ENCODE measurements around the gene LSM8.
"Not testable (repeated sequence)": the region's sequence is repeated elsewhere in the genome, so short reads cannot be mapped to it uniquely, and the experiment has no call there.

The LSM8 gene

GRCh38 chr7:118195837-118196474, 12.0 kb downstream of the LSM8 start:
- DNase-seq (ENCODE audit: low read depth): peak; percentile 13
- H3K4me3 ChIP-seq (ENCODE audit: low read depth, low read length): no peak overlapping the region

- no peak overlapping the region for H3K4me3 ChIP-seq (ENCODE audit: low read depth, low read length)
- no peak for DNase-seq (ENCODE audit: low read depth)
These were observed 18.1 kb downstream of the LSM8 start for GRCh38 chr7:118202061-118202460.

DNA sequence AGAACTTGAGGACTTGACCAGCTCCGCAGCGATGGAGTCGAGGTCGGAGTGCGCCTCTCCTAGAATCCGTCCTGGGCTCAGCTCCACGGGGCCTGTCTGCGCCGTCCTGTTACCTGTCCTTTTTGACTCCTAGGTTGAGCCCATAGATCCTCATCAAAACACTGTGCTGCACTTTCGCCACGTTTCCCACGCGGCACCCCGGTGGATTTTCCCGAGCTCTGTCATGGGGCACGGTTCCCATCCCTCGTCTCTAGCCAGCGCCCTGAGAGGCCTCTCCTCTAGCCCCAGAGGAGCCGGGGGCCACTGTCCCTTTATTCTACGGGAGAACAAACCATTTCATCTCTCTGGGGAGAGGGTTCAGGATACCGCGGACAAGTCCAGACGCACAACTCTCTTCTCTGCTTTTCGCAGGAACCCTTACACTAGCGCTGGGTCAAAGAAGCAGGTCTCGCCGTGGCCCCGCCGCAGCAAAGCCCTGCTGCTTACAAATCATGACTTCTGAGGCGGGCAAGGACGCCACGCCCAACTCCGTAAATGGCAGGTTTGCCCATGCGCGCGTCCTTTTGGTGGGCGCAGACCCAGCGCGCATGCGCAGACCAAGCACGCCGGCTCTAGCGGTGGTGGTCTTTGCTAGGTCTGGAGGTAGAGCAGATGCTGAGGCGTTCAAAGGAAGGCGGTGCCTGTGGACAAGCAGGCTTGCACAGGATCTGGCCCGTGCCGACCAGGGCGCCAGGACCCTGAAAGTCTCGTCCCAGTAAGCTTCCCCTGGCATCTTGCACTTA, 30.3 kb downstream of the LSM8 start:
- H3K4me3 ChIP-seq (ENCODE audit: low read depth, low read length): peak overlapping the region; percentile 64
- DNase-seq (ENCODE audit: low read depth): peak; percentile 55

GRCh38 chr7:118214833-118215182, 30.8 kb downstream of the LSM8 start:
- DNase-seq (ENCODE audit: low read depth): no peak
- H3K4me3 ChIP-seq (ENCODE audit: low read depth, low read length): peak overlapping the region; percentile 64

DNA sequence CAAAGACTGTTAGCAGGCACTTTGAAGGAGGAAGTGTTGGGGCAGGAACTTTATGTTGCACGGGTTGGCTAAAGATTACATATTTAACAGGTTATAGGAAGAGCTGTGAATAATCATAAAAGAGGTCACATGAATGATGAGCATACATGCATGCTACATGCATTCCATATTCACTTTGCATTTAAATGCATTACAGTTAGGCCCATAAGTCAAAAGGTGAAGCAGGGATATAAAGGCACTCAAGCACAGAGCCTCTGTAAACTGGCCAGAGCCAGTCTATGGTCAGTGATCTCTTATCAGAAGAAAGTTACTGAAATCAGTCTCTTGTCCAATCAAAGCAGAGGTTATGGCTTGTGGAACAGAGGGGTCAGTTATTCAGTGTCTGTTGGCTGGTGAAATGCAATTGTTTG, 33.3 kb downstream of the LSM8 start:
- H3K4me3 ChIP-seq (ENCODE audit: low read depth, low read length): no peak overlapping the region
- DNase-seq (ENCODE audit: low read depth): no peak

DNA sequence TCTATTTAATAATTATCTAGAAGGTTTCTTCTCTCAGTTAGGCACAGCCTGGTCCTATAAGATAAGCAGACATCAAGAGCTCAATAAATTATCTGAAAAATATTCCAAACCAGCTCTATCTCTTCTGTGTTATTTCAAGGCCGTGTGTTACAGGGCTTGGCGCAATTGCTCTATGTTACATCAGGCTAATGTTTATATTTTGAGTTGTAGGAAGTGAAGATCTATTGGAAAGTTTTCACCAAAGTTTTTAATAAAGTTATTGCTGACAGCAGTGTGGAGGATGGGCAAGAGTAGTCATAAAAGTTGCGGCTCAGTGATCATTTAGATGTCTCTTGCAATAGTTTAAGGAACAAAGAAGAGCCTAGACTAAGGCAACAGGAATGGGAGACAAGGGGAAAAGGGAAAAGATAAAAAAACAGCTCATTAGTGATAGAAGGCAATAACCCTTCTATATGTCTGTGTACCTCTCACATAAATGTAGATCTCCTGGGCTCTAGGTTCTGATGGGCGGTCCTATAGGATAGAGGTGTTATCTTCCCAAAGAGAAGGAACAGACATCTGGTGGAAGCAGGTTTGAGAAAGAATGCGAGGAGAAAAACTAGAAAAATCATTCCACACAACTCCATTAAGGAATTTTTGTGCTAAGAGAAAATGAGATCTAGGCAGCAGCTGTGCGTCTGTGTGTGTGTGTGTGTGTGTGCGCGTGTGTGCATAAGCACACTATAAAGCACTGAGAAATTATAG, 34.6 kb downstream of the LSM8 start:
- no peak overlapping the region for H3K4me3 ChIP-seq (ENCODE audit: low read depth, low read length)
- no peak for DNase-seq (ENCODE audit: low read depth)

DNA sequence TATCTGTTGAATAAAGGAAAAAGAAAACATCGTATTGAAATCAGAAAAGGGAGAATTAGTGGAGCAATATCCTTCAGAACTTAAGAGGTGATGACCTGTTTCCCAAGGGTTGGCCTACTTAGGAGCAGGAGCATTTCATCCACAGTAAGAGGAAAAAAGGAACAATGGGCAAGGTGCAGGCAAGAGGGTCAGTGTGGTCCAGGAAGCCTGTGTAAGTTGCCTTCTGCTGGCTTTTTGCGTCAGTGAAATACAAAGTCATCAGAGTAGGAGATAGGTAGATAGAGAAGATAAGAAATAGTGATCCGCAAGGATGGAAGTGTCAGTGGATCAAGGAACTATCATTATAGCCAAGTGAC, 35.2 kb downstream of the LSM8 start:
- H3K4me3 ChIP-seq (ENCODE audit: low read depth, low read length): no peak overlapping the region
- no peak for DNase-seq (ENCODE audit: low read depth)

DNA sequence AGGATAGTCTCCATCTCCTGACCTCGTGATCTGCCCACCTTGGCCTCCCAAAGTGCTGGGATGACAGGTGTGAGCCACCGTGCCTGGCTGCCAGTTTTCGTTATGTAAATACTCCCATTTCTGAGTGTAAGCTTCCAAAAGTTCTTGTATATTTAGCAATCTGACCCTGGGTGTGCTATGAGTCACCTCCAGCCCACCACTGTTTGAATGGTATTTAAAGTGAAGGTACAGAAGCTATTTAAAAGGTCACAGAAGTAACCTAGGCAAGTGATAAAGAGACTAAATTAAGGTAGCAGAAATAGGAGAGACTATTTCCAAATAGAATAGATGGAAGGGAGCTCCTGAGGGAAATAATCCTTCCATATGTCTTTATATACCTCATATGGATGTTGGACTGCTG, 36.6 kb downstream of the LSM8 start:
- no peak for DNase-seq (ENCODE audit: low read depth)
- no peak overlapping the region for H3K4me3 ChIP-seq (ENCODE audit: low read depth, low read length)

DNA sequence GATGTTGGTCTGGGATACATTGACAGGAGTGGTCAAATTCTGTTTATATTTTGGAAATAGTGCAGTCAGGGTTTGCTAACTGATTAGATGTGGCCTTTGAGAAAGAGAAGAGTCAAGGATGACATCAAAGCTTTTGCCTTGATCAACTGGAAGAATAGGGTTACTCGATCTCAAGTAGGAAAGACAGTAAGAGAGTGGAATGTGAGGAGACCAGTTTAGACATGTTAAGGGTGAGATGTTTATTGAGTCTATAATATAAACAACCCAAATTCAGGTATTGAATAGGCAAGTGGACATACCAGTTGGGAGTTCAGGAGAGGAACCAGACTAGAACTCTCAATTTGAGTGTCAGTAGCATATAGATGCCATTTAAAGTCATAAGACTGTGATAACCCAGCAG, 38.6 kb downstream of the LSM8 start:
- no peak for DNase-seq (ENCODE audit: low read depth)
- H3K4me3 ChIP-seq (ENCODE audit: low read depth, low read length): no peak overlapping the region

- no peak for DNase-seq (ENCODE audit: low read depth)
- H3K4me3 ChIP-seq (ENCODE audit: low read depth, low read length): no peak within 1 kb of the TSS
These were observed 40.6 kb downstream of the LSM8 start, which contains the start of gene ANKRD7 for GRCh38 chr7:118224521-118224920. Gene ANKRD7 (plus strand): TSS chr7:118224704. CDS start chr7:118224831, 127 bp downstream.

- DNase-seq (ENCODE audit: low read depth): no peak
- H3K4me3 ChIP-seq (ENCODE audit: low read depth, low read length): no peak overlapping the region
These were observed 48.9 kb downstream of the LSM8 start for GRCh38 chr7:118232837-118233236.

GRCh38 chr7:118233799-118234198, 49.8 kb downstream of the LSM8 start:
- DNase-seq (ENCODE audit: low read depth): no peak
- H3K4me3 ChIP-seq (ENCODE audit: low read depth, low read length): no peak overlapping the region

DNA sequence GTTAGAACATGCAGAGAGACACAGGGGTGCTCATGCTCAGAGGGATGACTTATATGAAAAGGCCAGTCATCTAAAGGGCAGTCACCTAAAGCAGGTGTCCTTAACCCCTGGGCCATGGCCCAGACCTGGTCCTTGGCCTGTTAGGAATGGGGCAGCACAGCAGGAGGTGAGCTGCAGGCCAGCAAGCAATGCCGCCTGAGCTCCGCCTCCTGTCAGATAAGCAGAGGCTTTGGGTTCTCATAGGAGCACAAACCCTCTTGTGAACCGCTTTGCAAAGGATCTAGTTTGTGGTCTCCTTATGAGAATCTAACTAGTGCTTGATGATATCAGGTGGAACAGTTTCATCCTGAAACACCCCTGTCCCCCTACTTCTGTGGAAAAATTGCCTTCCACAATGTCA, 55.0 kb downstream of the LSM8 start:
- DNase-seq (ENCODE audit: low read depth): no peak

DNA sequence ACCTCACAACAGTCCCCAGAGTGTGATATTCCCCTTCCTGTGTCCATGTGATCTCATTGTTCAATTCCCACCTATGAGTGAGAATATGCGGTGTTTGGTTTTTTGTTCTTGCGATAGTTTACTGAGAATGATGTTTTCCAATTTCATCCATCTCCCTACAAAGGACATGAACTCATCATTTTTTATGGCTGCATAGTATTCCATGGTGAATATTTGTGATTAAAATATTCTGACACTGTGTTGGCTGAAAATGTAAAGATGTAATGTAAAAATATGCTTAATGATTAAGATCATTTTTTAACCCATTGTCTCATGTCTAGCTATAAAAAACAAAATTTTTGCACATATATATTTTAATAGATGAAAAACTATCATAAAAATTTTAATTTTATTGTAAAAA, 56.4 kb downstream of the LSM8 start:
- H3K4me3 ChIP-seq (ENCODE audit: low read depth, low read length); DNase-seq (ENCODE audit: low read depth): not testable (repeated sequence)

More for the DNA sequence above, 55.0 kb downstream of the LSM8 start:
- no peak overlapping the region for H3K4me3 ChIP-seq (ENCODE audit: low read depth, low read length)
